ENCODE data around the gene ITGB5.

ITGB5 gene

DNA sequence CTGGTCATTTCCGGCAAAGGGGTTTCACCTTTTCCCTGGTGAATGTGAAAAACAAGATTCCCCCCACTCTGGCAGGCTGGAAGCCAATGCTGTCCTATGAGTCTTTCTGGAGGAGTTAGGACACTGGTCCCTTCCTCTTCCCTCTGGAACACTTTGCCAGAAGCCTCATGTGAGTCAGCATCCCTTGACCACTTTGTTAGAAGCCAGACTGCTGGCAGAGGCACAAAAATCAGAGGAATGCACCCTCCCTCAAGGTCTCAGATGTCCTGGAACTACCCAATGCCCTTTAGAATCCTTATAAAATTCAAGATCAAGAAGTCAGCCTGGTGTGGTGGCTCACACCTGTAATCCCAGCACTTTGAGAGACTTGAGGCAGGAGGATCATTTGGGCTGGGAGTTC, 26.6 kb downstream of the ITGB5 start:
- TF ChIP-seq, protein P1, sequence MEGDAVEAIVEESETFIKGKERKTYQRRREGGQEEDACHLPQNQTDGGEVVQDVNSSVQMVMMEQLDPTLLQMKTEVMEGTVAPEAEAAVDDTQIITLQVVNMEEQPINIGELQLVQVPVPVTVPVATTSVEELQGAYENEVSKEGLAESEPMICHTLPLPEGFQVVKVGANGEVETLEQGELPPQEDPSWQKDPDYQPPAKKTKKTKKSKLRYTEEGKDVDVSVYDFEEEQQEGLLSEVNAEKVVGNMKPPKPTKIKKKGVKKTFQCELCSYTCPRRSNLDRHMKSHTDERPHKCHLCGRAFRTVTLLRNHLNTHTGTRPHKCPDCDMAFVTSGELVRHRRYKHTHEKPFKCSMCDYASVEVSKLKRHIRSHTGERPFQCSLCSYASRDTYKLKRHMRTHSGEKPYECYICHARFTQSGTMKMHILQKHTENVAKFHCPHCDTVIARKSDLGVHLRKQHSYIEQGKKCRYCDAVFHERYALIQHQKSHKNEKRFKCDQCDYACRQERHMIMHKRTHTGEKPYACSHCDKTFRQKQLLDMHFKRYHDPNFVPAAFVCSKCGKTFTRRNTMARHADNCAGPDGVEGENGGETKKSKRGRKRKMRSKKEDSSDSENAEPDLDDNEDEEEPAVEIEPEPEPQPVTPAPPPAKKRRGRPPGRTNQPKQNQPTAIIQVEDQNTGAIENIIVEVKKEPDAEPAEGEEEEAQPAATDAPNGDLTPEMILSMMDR (IDR thresholded peaks at IDR 0.05; ENCODE audit: low read depth, low read length, missing control alignments) = no peak
- DNase-seq (ENCODE audit: low read depth) = no peak
- no peak overlapping the region for H3K4me3 ChIP-seq (ENCODE audit: low read depth, low read length)

DNA sequence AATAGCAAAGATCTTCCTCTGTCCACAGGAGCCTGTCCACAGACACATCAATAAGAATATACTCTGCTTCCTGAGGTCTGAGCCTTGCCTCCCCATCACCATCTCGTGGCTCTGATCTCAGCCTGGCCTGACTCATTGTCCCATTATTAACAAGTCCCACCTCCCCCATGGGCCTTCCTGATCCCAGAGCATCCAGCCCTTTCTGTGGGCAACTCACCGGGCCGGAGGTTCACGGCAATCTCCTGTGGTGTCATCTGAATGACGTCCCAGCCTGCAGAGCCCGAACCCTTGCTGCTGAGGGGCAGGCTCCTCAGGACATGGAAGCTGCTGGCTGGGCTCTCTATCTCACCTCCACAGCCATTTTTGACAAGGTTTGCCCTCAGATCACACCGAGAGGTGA, 28.1 kb downstream of the ITGB5 start:
- no peak overlapping the region for H3K4me3 ChIP-seq (ENCODE audit: low read depth, low read length)
- DNase-seq (ENCODE audit: low read depth) = no peak
- TF ChIP-seq, protein P1 (IDR thresholded peaks at IDR 0.05; ENCODE audit: low read depth, low read length, missing control alignments) = no peak

DNA sequence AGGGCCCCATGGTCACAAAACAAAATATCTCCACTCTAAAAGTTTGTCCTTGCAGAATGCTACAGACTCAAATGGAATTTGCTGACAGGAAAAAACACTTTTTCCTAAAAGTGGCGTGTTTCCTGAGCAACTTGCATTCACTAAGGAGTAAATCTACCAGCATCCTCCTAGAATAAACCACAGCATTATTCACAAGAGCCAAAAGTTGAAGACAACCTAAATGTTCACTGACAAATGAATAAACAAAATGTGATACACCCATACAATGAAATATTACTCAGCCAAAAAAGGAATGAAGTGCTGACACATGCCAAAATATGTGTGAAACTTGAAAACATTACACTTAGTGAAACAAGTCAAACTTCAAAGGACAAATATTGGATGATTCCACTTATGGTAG, 28.9 kb downstream of the ITGB5 start:
- TF ChIP-seq, protein P1 (IDR thresholded peaks at IDR 0.05; ENCODE audit: low read depth, low read length, missing control alignments) = no peak
- H3K4me3 ChIP-seq (ENCODE audit: low read depth, low read length) = no peak overlapping the region
- no peak for DNase-seq (ENCODE audit: low read depth)

DNA sequence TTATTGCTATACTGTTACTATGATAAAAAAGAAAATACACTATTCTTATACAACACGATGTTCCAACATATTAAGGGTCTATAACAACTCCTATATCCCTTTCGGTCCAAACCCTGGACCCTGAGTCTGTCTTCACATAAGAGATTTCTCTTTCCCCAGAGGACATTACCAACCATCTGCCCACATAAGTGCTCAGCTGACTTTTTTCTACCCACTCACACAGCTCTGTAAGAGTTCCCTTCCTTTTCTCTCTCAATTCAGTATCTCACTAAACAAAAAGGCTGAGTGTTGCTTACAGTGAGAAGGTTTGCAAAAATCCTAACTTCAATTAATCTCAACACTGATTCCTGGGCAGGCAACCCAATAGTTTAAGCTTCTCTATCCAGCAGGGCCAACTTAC, 30.5 kb downstream of the ITGB5 start:
- DNase-seq (ENCODE audit: low read depth) = no peak
- H3K4me3 ChIP-seq (ENCODE audit: low read depth, low read length) = no peak overlapping the region
- TF ChIP-seq, protein P1 (IDR thresholded peaks at IDR 0.05; ENCODE audit: low read depth, low read length, missing control alignments) = no peak

DNA sequence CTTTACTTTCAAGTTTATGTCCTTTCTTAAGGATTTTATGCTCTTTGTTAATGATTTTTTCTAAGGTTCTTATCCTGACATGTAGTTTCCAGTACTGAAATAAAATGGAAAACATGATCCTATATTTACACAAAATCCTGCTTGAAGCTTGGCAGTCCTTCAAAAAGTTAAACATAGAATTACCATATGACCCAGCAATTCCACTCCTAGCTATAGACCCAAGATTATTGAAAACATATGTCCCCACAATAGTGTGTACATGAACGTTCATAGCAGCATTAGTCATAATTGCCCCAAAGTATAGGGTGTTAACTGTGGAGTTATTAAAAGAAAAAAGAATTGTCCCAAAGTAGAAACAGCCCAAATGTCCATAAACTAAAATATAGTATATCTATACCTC, 33.2 kb downstream of the ITGB5 start:
- TF ChIP-seq, protein P1 (IDR thresholded peaks at IDR 0.05; ENCODE audit: low read depth, low read length, missing control alignments) = no peak
- DNase-seq (ENCODE audit: low read depth) = no peak
- H3K4me3 ChIP-seq (ENCODE audit: low read depth, low read length) = no peak overlapping the region

DNA sequence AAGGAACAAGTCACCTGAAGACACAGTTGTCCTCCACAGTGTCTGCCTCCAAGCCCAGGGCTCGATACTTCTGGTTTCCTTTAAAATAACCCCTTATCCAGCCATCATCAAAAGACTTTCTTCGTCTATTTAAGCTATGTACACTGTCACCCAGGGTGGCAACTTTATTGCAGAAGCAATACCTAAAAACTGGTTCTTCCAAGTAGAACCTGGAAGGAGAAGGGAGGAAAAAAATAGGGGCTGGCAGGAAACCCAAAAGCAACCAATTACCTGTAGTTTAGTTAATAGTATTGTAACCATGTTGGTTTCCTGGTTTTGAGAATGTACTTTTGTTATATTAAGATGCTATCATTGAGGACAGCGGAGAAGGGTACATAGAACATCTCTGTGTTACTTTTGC, 33.7 kb downstream of the ITGB5 start:
- no peak overlapping the region for H3K4me3 ChIP-seq (ENCODE audit: low read depth, low read length)
- TF ChIP-seq, protein P1 (IDR thresholded peaks at IDR 0.05; ENCODE audit: low read depth, low read length, missing control alignments) = no peak
- no peak for DNase-seq (ENCODE audit: low read depth)

DNA sequence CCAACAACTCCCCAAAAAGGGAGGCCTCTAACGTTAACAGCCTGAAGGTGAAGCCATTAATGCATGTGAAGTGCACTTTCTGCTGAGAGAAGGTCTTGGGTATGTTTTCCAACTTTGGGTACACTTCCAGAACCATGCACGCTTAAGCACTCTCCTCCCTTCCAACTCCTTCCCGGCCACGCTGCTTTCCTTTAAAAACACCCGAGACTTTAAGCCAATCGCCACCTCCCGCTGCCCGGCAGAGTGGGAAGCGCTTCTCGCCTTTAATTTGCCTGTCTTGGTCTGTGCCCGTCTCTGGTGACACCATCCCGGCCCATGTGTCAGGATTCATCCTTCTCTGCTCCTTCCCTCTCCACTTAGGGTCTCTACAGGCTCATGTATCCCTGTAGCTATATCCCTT, 35.3 kb downstream of the ITGB5 start:
- no peak for DNase-seq (ENCODE audit: low read depth)
- TF ChIP-seq, protein P1 (IDR thresholded peaks at IDR 0.05; ENCODE audit: low read depth, low read length, missing control alignments) = no peak
- no peak overlapping the region for H3K4me3 ChIP-seq (ENCODE audit: low read depth, low read length)
